ENCODE data around the gene SLC43A3.
A peak's percentile ranks its signal among the peaks of the same experiment; 100 is the strongest.

Gene SLC43A3

GRCh38 chr11:57426929-57427726, at the start of gene SLC43A3:
SLC43A3 (minus strand) TSS chr11:57427121; CDS start chr11:57426172, 949 bp downstream.
- DNase-seq = peak; percentile 66 to 68

DNA sequence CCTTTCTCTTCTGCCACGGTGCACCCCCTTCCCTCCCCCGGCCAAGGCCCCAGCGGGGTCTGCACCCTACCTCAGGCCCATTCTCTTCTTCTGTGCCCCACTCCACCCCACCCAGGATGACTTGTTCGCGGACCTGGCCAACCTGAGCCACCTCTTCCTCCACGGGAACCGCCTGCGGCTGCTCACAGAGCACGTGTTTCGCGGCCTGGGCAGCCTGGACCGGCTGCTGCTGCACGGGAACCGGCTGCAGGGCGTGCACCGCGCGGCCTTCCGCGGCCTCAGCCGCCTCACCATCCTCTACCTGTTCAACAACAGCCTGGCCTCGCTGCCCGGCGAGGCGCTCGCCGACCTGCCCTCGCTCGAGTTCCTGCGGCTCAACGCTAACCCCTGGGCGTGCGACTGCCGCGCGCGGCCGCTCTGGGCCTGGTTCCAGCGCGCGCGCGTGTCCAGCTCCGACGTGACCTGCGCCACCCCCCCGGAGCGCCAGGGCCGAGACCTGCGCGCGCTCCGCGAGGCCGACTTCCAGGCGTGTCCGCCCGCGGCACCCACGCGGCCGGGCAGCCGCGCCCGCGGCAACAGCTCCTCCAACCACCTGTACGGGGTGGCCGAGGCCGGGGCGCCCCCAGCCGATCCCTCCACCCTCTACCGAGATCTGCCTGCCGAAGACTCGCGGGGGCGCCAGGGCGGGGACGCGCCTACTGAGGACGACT, 49.3 kb upstream of the SLC43A3 start:
- peak in 1 of 2 donors; percentile 30 for DNase-seq

GRCh38 chr11:57475671-57476046, 48.7 kb upstream of the SLC43A3 start:
- DNase-seq = no peak

DNA sequence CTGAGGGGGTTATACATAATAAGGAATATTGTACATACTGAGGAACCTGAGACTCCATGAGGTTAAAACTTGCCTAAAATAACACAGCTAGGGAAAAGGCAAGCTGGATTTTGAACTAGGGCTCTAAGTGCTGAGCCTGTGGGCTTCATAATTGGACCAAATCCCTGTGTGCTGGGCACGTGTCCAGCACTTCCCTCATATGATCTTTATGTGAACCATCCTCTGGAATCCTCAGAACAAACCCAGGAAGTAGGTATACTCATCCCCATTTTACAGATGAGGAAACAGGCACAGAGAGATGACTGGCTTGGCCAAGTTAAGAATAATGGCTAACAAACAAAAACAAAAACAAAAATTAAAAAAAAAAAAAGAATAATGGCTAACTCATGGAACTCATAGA, 48.3 kb upstream of the SLC43A3 start:
- DNase-seq = no peak

GRCh38 chr11:57474803-57475115, 47.8 kb upstream of the SLC43A3 start:
- DNase-seq = no peak

GRCh38 chr11:57474017-57474802, 47.3 kb upstream of the SLC43A3 start:
- peak in 1 of 2 donors; percentile 45 for DNase-seq

- no peak for DNase-seq
These were observed 46.4 kb upstream of the SLC43A3 start for GRCh38 chr11:57473285-57473841.

DNA sequence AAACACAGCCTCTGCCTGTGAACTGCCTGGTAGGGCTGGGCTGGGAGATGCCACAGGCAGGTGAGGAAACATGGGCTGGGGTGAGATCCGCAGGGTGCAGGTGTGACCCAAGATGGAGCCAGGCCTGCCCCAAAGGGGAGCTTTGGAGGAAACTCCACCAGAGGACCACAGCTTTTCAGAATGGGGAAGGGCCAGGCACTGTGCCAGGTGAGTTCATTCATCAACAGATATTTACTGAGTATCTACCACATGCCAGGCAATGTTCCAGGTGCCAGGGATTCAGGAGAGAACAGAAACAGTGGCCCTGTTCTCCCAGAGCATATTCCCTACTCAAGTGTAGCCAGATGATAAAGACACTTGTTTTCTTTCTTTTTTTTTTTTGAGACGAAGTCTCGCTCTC, 44.6 kb upstream of the SLC43A3 start:
- no peak for DNase-seq

DNA sequence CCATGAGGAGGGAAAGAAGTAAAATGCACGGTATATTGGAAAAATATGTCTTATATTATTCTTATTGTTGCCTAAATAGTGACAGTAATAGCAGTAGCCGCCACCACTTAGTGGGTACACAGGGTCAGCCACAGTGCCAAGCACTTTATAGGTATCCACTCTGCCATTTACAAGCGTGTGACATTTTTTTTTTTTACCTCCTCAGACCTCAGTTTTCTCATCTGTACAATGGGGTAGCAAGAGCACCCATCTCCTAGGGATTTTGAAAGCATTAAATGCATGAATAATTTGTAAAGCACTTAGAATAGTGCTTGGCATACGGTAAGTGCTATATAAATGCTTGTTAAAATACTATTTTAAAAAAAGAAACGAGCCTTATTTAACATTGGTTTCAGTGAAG, 42.3 kb upstream of the SLC43A3 start:
- no peak for DNase-seq

DNA sequence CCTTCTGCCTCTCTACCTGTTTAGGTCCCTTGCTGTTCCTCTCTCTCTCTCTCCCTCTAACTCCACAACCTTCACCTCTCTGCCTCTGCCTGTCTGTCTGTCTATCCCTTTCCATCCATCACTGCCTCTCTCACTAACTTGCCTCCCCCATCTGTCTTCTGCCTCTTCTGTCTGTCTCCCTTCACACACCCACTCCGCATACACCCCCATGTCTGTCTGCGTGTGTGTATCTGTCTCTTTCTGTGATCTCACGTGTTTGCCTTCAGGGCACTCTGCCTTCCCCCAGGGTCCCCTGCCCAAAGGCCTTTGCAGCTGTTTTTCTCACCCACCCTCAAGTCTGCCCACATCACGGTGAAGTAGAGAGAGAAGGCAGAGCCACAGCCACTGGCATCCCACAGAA, 41.4 kb upstream of the SLC43A3 start:
- DNase-seq = no peak

- no peak for DNase-seq
These were observed 40.7 kb upstream of the SLC43A3 start for GRCh38 chr11:57467508-57468157.

GRCh38 chr11:57466680-57467079, 39.8 kb upstream of the SLC43A3 start:
- no peak for DNase-seq

DNA sequence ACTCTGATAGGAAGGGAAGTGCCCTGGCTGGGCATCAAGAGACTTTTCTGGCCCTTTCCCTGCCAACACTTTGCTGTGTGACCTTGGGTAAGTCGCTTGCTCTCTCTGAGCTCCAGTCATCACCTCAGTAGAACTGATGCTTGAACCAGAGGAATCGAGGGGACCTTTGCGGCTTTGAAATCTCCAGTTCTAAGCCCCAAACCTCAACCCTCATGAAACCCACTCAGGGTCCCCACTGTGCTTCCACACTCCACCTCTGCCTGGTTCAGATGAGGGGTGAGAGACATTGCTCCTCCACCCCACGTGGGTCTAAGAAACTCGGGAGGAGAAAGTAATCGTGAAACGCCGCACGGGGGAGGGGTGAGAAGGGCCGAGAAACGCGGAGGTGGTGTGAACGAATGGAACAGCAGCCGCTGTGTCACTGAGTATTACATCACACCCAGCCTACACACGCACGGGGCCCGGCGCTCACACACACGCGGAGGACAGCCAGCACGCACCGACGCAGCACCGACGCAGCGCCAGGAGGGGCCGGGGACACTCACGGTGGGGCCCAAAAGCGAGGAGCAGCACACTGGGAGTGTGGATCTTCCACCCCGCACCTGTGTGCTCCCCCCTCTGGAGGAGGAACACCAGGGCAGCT, 37.7 kb upstream of the SLC43A3 start:
- no peak for DNase-seq

DNA sequence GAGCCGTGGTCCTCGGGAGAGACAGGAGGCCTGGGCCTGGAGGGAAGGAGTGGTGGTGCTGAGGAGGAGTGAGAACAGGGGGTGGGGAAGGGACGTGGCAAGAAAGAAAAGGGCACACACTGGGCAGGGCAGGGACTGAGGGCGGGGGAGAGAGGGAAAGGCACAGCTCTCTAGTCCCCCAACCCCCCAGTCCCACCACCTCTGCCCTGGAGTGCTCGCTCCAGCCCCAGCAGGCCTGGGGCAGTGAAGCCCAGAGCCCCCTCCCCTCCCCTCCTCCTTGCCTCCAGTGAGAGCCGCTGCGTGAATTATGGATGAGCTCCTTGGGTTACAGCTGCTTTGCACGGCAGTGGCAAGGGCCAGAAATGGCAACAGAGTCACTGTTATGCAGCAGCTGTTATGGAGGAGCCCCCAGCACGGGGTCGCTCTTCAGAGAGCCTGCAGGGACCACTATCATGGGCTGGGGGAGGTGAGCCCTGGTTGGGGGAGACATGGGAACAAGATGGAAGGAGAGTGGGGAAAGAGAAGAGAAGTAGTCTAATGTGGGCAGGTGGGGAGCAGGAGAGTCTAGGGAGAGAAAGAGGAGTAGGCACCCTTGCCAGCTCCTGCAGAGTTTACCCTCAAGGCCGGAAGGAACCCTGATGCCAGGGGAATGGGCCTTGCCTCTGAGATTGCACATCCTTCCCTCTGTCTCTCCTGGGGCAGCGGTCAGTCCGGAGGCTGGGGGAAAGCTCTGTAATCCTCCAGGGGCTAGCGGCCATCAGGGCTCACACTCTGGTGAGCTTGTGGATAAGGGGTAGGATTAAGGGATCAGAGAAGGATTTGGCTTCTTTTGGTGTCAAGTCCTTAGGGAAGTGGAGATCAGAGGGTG, 37.0 kb upstream of the SLC43A3 start:
- DNase-seq = no peak

DNA sequence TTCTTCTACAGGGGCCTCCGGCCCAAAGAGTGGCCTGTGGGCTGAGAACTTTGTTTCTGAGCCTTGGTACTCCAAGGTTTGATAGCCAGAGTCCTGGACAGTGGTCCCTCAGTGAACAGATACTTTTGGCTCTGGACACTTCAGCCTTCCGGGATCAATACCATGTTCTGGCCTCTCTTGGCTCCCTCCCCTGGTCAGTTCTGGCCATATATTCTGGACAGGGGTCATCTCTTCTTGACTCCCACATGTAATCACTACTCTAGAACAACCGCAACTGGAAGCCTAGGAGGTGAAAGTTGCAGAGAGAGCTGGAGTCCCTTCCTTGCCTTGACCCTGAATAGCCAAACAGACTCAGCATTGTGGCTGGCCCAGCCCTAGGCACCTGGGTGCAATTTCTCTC, 35.7 kb upstream of the SLC43A3 start:
- no peak for DNase-seq

- no peak for DNase-seq
These were observed 35.0 kb upstream of the SLC43A3 start for GRCh38 chr11:57461841-57462489.

DNA sequence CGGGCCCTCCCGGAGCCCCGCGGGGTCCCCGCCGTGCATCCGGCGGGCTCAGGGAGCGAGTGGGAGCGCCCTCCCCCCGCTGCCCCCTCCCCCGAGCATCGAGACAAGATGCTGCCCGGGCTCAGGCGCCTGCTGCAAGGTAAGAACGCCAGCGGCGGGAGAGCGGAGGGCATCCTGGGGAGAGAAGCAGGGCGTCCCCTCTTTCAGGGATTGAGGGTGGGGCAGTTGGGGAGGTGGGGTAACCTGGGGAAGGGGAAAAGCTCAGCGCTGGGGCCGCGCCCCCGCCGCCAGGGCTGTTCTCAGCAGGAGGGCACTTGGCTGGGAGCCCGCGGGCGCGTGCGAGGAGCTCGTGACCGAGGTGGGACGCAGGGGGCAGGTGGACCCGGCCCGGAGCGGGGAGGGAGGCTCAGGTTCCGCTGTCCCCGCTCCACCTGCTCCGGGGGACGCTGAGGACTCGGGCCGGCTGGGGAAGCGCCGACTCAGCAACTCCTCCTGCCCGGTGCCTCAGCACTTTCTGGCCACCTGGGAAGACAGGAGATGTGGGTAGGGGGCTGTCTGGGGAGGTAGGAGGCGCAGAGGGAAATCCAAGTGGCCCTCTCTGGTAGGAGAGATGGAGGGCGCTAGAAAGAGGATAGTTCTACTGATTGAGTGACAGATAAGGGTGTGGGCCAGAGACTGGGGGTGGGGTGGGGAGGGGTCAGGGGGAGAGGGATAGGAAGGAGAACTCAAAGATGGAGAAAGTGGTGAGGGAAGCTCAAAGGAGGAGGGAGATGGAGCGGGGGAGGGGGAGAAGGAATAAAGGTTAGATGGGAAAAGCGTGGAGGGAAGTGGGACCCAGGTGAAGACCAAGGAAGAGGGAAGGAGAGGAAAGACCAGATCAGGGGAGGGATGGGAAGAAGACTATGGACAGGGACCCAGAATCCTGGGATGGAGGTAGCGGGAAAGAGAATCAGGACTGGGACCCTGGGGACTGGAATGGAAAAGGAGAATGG, 34.1 kb upstream of the SLC43A3 start:
- DNase-seq = no peak

DNA sequence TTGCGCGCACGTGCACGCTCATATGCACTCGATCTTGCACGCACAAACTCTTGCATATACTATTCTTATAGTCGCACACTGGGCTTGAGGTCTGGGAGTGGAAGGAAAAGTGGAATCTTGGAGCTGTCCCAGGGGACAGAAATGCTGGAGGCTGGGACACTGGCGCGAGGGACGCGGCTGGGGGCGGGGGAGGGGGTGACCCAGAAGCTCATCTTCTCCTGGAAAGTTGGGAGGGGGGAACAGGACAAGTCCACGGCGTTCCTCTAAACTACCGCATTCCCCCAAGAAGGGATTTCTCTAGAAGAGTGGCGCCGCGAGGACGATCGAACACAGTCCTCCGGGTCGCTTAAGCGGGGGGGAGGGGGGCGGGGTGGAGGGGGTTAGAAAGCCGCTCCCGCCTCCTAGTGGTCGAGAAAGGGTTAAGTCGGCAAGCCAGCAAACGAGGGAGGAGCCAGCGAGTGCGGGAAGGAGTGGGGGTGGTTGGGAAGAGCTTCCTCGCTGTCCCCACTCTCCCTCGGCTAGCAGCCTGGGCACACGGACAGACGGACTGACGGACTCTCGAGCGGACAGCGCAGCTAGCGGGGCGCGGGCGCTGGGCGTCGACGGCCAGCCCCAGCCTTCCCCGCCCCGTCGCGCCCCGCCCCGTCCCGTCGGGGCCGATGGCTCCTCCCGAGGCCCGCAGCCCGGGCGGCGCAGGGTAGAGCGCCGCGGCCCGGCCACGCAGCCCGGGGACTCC, 33.3 kb upstream of the SLC43A3 start, which contains the start of gene RTN4RL2:
RTN4RL2 (plus strand) TSS at position 507 of the 736 bp plus-strand sequence. CDS start 338 bp downstream, outside the sequence.
- peak in 1 of 2 donors; percentile 32 for DNase-seq

Data from CD4-positive, alpha-beta T cell treated with Interferon alpha-2 for 1 hour (primary cell).